ENCODE measurements around the gene MYBPC2. TPM values are rescaled to one million over a fixed set of nuclear protein-coding genes. Genes with fewer than 3 reads are reported as not detected.

MYBPC2 gene
- polyA plus RNA-seq, 1 of the 3 experiments (the other 2 are of a cell fraction): not detected

DNA sequence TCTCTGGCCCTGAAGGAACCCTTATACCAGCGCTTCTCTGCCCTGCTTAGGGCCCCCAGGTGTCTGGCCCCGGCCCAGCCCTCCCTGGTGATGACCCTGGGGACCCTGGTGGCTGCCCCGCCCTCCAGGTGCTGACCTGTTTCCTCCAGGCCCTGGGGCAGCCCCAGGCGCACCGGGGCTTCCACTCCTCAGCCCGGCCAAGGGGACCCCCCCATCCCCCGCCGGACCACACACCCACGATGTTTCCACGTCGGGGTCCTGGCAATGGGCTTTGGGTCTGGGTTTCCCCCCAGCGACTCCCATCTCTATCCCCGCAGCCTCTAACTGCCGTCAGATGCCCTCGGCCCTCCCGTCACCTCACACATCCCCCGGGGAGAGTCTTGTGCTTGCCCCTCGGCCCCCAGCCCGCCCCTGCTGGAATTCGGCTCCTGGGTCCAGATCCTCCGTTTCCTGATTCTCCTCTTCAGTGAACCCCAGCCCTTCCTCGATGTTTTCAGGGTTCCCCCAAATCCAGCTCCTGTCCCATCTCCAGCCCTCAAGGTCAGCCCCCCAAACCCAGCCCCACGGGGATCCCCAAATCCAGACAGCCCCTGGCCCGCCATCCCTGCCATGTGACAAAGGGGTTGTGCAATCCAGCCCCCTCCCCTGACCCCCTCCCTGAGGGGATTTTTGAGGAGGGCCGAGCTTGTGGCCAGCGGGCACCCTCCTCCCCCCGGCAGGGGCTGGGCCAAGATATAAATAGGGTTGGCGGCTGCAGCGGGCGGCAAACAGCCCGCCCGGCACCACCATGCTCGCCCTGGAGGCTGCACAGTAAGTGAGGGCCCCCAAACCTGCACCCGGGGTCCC lies 14.3 kb upstream of the MYBPC2 start, which contains the start of gene SPIB:
SPIB (plus strand) TSS at position 763 of the 846 bp plus-strand sequence; CDS start at position 788, 25 bp downstream.
- Histone ChIP-seq H3K4me3 (ENCODE audit: low read depth in 2 of 2, low read length in 1 of 2) (no peak within 1 kb of the TSS), H3K9ac (no peak within 1 kb of the TSS), H3K27ac (ENCODE audit: low read depth in 2 of 2, low read length in 1 of 2) (no peak within 1 kb of the TSS), H2AFZ (ENCODE audit: low read depth) (no peak within 1 kb of the TSS), H3K36me3 (replicated peaks in 1 of 2; ENCODE audit: control insufficient read depth in 1 of 2, insufficient read depth in 2 of 2, low read length in 1 of 2) (no peaks in the 10 kb centered on the region), H3K4me2 (no peak within 1 kb of the TSS), H3K27me3 (ENCODE audit: insufficient read depth) (no peaks in the 10 kb centered on the region), H3K79me2 (ENCODE audit: insufficient read depth) (no peaks in the 10 kb centered on the region), H3K9me2 (no peaks in the 10 kb centered on the region), H3K9me3 (no peaks in the 10 kb centered on the region), H3K4me1 (ENCODE audit: control insufficient read depth in 1 of 2, insufficient read depth in 2 of 2, low read depth in 1 of 2, low read length in 1 of 2) (no peaks in the 10 kb centered on the region; a peak in 1 of 4 replicates), H3F3A (replicated peaks; ENCODE audit: insufficient read depth) (peaks cover 3% of the 10 kb centered on the region), H4K20me1 (ENCODE audit: insufficient read depth) (no peaks in the 10 kb centered on the region)
- POLR2A ChIA-PET: no interaction called here
- WGBS (ENCODE audit: low lambda C conversion rate): 64% methylated on average over 19 of the region's 34 CpGs
- DNase-seq: no peak
- TF ChIP-seq POLR2AphosphoS5 (IDR thresholded peaks at IDR 0.05; ENCODE audit: low read depth, low read length) (no peak), ZBTB33 (IDR thresholded peaks at IDR 0.05; ENCODE audit: borderline replicate concordance, low read depth) (no peak), MXI1 (IDR thresholded peaks at IDR 0.05; ENCODE audit: low read depth, low read length) (no peak), SIN3A (IDR thresholded peaks at IDR 0.05; ENCODE audit: borderline replicate concordance, low read depth, low read length) (no peak), RAD21 (IDR thresholded peaks at IDR 0.05; ENCODE audit: low read length) (no peak), EZH2phosphoT487 (IDR thresholded peaks at IDR 0.05; ENCODE audit: borderline replicate concordance, low read depth) (no peak), SMC3 (IDR thresholded peaks at IDR 0.05; ENCODE audit: low read depth, low read length) (no peak), USF2 (IDR thresholded peaks at IDR 0.05; ENCODE audit: borderline replicate concordance, low read depth, low read length) (no peak), TEAD4 (IDR thresholded peaks at IDR 0.05; ENCODE audit: borderline replicate concordance, insufficient read depth) (no peak)
- TF ChIP-seq, protein P1, sequence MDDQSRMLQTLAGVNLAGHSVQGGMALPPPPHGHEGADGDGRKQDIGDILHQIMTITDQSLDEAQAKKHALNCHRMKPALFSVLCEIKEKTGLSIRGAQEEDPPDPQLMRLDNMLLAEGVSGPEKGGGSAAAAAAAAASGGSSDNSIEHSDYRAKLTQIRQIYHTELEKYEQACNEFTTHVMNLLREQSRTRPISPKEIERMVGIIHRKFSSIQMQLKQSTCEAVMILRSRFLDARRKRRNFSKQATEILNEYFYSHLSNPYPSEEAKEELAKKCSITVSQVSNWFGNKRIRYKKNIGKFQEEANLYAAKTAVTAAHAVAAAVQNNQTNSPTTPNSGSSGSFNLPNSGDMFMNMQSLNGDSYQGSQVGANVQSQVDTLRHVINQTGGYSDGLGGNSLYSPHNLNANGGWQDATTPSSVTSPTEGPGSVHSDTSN (IDR thresholded peaks at IDR 0.05): no peak
- CTCF ChIA-PET: interaction anchor here (1.0 to 5.3 kb wide), 4 partner anchors 35 to 138 kb away, joined by 3 to 22 read pairs (median 4); no protein-coding TSS in a partner anchor

All from SK-N-SH (cell line).